Neutrophil (primary cell): Measurements from ENCODE around the gene PGD.
"Not testable (repeated sequence)": the region's sequence is repeated elsewhere in the genome, so short reads cannot be mapped to it uniquely, and the experiment has no call there.

Experiments
- H3K27ac ChIP-seq: fragments of 200-600 bp; sonication (generic); 2 replicates; pipeline ENCODE4 v1.5.1; 2016; ENCODE audit warnings: mild to moderate bottlenecking, moderate library complexity
- H3K27me3 ChIP-seq: fragments of 200-600 bp; sonication (generic); 2 replicates; pipeline ENCODE4 v1.6.0; 2016; ENCODE audit warnings: mild to moderate bottlenecking
- H3K36me3 ChIP-seq: fragments of 200-600 bp; sonication (generic); 2 replicates; pipeline ENCODE4 v1.5.1; 2017
- H3K4me1 ChIP-seq, 2 experiments: fragments of 200-600 bp in 1 of 2; sonication (generic) in 1 of 2; 1 replicate in 1 of 2; 2 replicates in 1 of 2; pipeline versions ENCODE4 v1.5.1 to v1.6.1; 2013 to 2016; ENCODE audit warnings: low read depth in 1 of 2, low read length in 1 of 2, mild to moderate bottlenecking in 1 of 2, moderate library complexity in 1 of 2; ENCODE audit not compliant: control insufficient read depth in 1 of 2, insufficient read depth in 1 of 2
- H3K4me3 ChIP-seq, 2 experiments: fragments of 200-600 bp in 1 of 2; sonication (generic) in 1 of 2; 1 replicate in 1 of 2; 2 replicates in 1 of 2; pipeline ENCODE4 v1.5.1; 2013 to 2016; ENCODE audit warnings: low read depth in 1 of 2, low read length in 1 of 2, mild to moderate bottlenecking in 1 of 2, moderate library complexity in 1 of 2
- H3K9me3 ChIP-seq: fragments of 200-600 bp; sonication (generic); 2 replicates; pipeline ENCODE4 v1.5.1; 2016
- CTCF ChIP-seq: fragments of 200-600 bp; sonication (generic); IDR thresholded peaks from 2 replicates; pipeline ENCODE4 v1.5.1; 2016; ENCODE audit warnings: antibody characterized with exemption

The PGD gene

DNA sequence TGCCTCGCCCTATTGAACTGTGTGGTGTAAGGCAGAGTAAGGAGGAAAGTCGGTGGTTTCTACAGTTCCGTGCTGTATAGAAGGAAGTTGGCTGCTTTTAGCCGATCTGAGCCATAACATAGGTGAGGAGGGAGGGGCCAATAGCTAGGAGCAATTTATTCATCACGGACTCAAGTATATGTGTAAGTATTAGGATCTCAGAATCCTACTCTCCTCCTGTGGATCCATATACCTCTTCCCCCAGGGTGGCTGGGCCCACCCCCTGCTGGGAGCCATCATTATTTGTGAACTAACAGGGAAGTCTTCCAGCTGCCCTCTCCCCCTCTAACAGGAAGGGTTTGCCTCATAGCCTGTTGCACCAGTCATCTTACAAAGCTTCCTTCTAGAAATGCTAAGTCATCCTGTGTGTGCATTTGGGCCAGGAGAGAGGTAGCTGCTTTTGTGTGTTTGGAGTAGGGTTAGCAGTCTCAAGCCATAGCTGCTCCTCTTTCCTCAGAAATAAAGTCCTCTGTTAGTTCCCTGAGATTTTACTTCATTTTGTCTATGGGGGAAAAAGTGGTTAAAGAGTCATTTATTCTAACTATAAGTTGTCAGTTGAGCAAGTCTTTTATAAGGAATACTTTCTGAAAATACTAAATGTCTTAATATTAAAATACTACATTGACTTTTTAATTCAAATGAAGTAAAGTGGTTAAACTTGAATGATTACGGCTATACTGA is 16.5 kb downstream of the PGD start:
- H3K36me3 ChIP-seq: peaks cover 85% of the 10 kb centered on the region
- peaks cover 55 to 64% of the 10 kb centered on the region in 2 experiments for H3K4me1 ChIP-seq
- H3K4me3 ChIP-seq: peak overlapping the region; percentile 56 to 60
- peak overlapping the region; percentile 98 for H3K27ac ChIP-seq
- H3K9me3 ChIP-seq: no peaks in the 10 kb centered on the region
- H3K27me3 ChIP-seq: no peaks in the 10 kb centered on the region
- TF ChIP-seq CTCF: peak; percentile 53

DNA sequence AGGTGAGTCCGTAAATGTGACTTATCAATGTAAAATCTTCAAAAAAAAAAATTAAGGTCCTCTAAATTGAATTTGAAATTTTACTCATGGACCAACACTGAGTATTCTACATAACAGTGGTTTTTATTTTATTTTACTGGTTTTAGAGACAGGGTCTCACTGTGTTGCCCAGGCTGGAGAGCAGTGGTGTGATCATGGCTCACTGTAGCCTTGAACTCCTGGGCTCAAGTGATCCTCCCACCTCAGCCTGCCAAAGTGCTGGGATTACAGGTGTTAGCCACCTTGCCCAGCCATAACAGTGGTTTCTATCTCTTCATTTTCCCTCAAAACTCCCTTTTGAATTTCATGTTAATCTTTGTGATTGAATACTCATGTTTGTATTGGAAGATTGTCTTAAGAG is 17.1 kb downstream of the PGD start:
- not testable (repeated sequence) for H3K27me3 ChIP-seq, H3K9me3 ChIP-seq
- peak overlapping the region; percentile 98 for H3K27ac ChIP-seq
- H3K4me1 ChIP-seq: peaks cover 55 to 62% of the 10 kb centered on the region in 2 experiments
- H3K4me3 ChIP-seq: peak overlapping the region; percentile 56 to 60
- H3K36me3 ChIP-seq: peaks cover 85% of the 10 kb centered on the region

GRCh38 chr1:10418741-10419140 is 19.9 kb downstream of the PGD start:
- not testable (repeated sequence) for H3K4me3 ChIP-seq, H3K27me3 ChIP-seq, H3K9me3 ChIP-seq
- peaks cover 85% of the 10 kb centered on the region for H3K36me3 ChIP-seq
- peak overlapping the region; percentile 98 for H3K27ac ChIP-seq
- H3K4me1 ChIP-seq: peaks cover 35 to 39% of the 10 kb centered on the region in 2 experiments

- Histone ChIP-seq H3K4me3 (no peak overlapping the region), H3K27me3 (no peaks in the 10 kb centered on the region), H3K36me3 (peaks cover 84% of the 10 kb centered on the region), H3K4me1 (peaks cover 29 to 33% of the 10 kb centered on the region in 2 experiments), H3K9me3 (no peaks in the 10 kb centered on the region), H3K27ac (peak overlapping the region; percentile 98)
- TF ChIP-seq CTCF: no peak
Measured at GRCh38 chr1:10419351-10419750, 20.5 kb downstream of the PGD start.

DNA sequence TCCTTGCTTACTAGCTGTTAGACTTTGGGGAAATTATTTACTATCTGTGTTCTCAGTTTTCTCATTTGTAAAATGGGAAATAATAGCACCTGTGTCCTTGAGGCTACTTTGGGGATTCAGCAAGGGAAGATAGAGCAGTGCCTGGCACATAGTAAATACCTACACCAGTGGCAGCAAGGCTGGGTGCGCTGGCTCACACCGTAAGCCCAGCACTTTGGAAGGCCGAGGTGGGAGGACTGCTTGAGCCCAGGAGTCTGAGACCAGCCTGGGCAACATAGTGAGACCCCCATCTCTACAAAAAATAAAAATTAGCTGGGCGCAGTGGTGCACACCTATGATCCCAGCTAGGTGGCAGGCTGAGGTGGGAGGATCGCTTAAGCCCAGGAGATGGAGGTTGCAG is 22.8 kb downstream of the PGD start:
- H3K27me3 ChIP-seq: no peaks in the 10 kb centered on the region
- peaks cover 77% of the 10 kb centered on the region for H3K36me3 ChIP-seq
- H3K4me3 ChIP-seq: no peak overlapping the region
- peaks cover 11 to 12% of the 10 kb centered on the region in 2 experiments for H3K4me1 ChIP-seq
- no peak for TF ChIP-seq CTCF
- no peaks in the 10 kb centered on the region for H3K9me3 ChIP-seq
- peak overlapping the region; percentile 98 for H3K27ac ChIP-seq

- Histone ChIP-seq H3K27ac (peak overlapping the region; percentile 98), H3K4me1 (peaks cover 18 to 25% of the 10 kb centered on the region in 2 experiments), H3K9me3 (no peaks in the 10 kb centered on the region), H3K4me3 (no peak overlapping the region), H3K36me3 (peaks cover 53% of the 10 kb centered on the region), H3K27me3 (no peaks in the 10 kb centered on the region)
- TF ChIP-seq CTCF: no peak
Measured at GRCh38 chr1:10424034-10424433, 25.2 kb downstream of the PGD start.
